OCI-LY7 (cell line): Measurements from ENCODE around the gene GMDS. TPM values are rescaled to one million over a fixed set of nuclear protein-coding genes. Genes with fewer than 3 reads are reported as not detected.

ENCODE experiments used
- BruUV-seq: library from RNA; stranded (reverse); fragments of 400-500 nt; replicated peaks from 2 replicates; lab custom pipeline; 2021; lab: Mats Ljungman, UMichigan
- CTCF ChIA-PET: fragments of 300-600 bp; sonication (Branson Sonifier 250); formaldehyde crosslinking; loops from one replicate; lab custom pipeline; 2022; ENCODE audit warnings: antibody characterized with exemption; ENCODE audit not compliant: unreplicated experiment; lab: Charles Lee
- POLR2A ChIA-PET: fragments of 300-600 bp; sonication (Branson Sonifier 250); formaldehyde crosslinking; loops from one replicate; lab custom pipeline; 2022; ENCODE audit warnings: antibody characterized with exemption; lab: Charles Lee
- DNase-seq: peaks from one replicate; pipeline ENCODE4 v3.0.0-alpha.2; 2015; ENCODE audit warnings: low spot score
- H2AFZ ChIP-seq: fragments of 200-600 bp; sonication (generic), shearing (Covaris generic); 2 replicates; pipeline ENCODE4 v1.6.1; 2014; ENCODE audit warnings: mild to moderate bottlenecking, antibody characterized with exemption, low read length, moderate library complexity
- H3K27ac ChIP-seq: fragments of 200-600 bp; sonication (generic); 2 replicates; pipeline ENCODE4 v1.5.1; 2014; ENCODE audit warnings: mixed run types, low read depth, mild to moderate bottlenecking, moderate library complexity, low read length, inconsistent platforms; ENCODE audit not compliant: poor library complexity, severe bottlenecking
- H3K36me3 ChIP-seq: fragments of 200-600 bp; sonication (generic); 2 replicates; pipeline ENCODE4 v1.6.1; 2014; ENCODE audit warnings: mild to moderate bottlenecking, antibody characterized with exemption, low read length, moderate library complexity, mixed read lengths; ENCODE audit not compliant: insufficient read depth
- H3K4me1 ChIP-seq: fragments of 200-600 bp; sonication (generic); 2 replicates; pipeline ENCODE4 v1.5.1; 2014; ENCODE audit warnings: mild to moderate bottlenecking, low read length; ENCODE audit not compliant: insufficient read depth, poor library complexity, severe bottlenecking
- H3K4me2 ChIP-seq: fragments of 200-600 bp; sonication (generic); 2 replicates; pipeline ENCODE4 v1.6.1; 2014; ENCODE audit warnings: mild to moderate bottlenecking, low read length
- H3K4me3 ChIP-seq: fragments of 200-600 bp; sonication (generic); 2 replicates; pipeline ENCODE4 v1.5.1; 2014; ENCODE audit warnings: mild to moderate bottlenecking, low read depth, low read length; ENCODE audit not compliant: poor library complexity, severe bottlenecking
- H3K79me2 ChIP-seq: fragments of 200-600 bp; sonication (generic); 2 replicates; pipeline ENCODE4 v1.6.1; 2016; ENCODE audit warnings: low read depth, mild to moderate bottlenecking, low read length, moderate library complexity, mixed read lengths; ENCODE audit not compliant: insufficient read depth
- H3K9me2 ChIP-seq: fragments of 200-600 bp; sonication (generic); 2 replicates; pipeline ENCODE4 v1.6.1; 2016; ENCODE audit warnings: mild to moderate bottlenecking, low read length, mixed read lengths; ENCODE audit not compliant: insufficient read depth
- H3K9me3 ChIP-seq: fragments of 200-600 bp; sonication (generic); 2 replicates; pipeline ENCODE4 v1.6.1; 2014; ENCODE audit warnings: mild to moderate bottlenecking, mixed run types, low read length, mixed read lengths
- H4K20me1 ChIP-seq: fragments of 200-600 bp; sonication (generic); 2 replicates; pipeline ENCODE4 v1.6.1; 2014; ENCODE audit warnings: mild to moderate bottlenecking, antibody characterized with exemption, low read length, moderate library complexity, mixed read lengths; ENCODE audit not compliant: insufficient read depth
- CTCF ChIP-seq: fragments of 200-600 bp; sonication (generic); conservative IDR thresholded peaks from 2 replicates; pipeline ENCODE4 v1.5.1; 2014; ENCODE audit warnings: mild to moderate bottlenecking, antibody characterized with exemption, low read length, moderate library complexity, mixed read lengths
- EZH2phosphoT487 ChIP-seq: fragments of 200-600 bp; sonication (generic); IDR thresholded peaks from 2 replicates; pipeline ENCODE4 v1.6.1; 2018; ENCODE audit warnings: low read depth, borderline replicate concordance, mild to moderate bottlenecking, mixed run types, antibody characterized with exemption, low read length, moderate library complexity, mixed read lengths
- intact Hi-C: fragments of 100-400 bp; cut with micrococcal nuclease; formaldehyde crosslinking; loops from one replicate; pipeline ENCODE4 v1.10.0; 2022; ENCODE audit not compliant: unreplicated experiment
- total RNA-seq, 2 experiments: library from RNA; depleted of rRNA in 1 of 2; stranded (reverse); fragments of >200 nt in 1 of 2; shearing (Covaris generic) in 1 of 2; gene quantifications; 2 replicates each; pipeline ENCODE4 v1.2.3, GENCODE V29; 2014 to 2022

The GMDS gene
- total RNA-seq, 2 experiments from 2014 or later: 9.9 to 26.8 TPM

- H3K9me3 ChIP-seq: no peaks in the 10 kb centered on the region
- H3K4me2 ChIP-seq: no peak overlapping the region
- no peak overlapping the region for H3K27ac ChIP-seq
- no peaks in the 10 kb centered on the region for H3K79me2 ChIP-seq
- no peak for DNase-seq
- intact Hi-C loops: no loop called here
- no TSS peak for BruUV-seq
- no peak overlapping the region for H3K4me3 ChIP-seq
- H3K4me1 ChIP-seq: no peaks in the 10 kb centered on the region
- no peaks in the 10 kb centered on the region for H4K20me1 ChIP-seq
- no peaks in the 10 kb centered on the region for H3K36me3 ChIP-seq
- H3K9me2 ChIP-seq: no peaks in the 10 kb centered on the region
- TF ChIP-seq CTCF (no peak), EZH2phosphoT487 (no peak)
- no peak overlapping the region for H2AFZ ChIP-seq
- ChIA-PET CTCF (no interaction called here), POLR2A (interaction anchor here (0.6 kb wide), 1 partner anchor 52 kb away, joined by 4 read pairs; no protein-coding TSS in a partner anchor)
These were observed 474.3 kb downstream of the GMDS start for GRCh38 chr6:1770968-1771723.

GRCh38 chr6:1770435-1770843 is 475.0 kb downstream of the GMDS start:
- POLR2A ChIA-PET: interaction anchor here (0.6 kb wide), 1 partner anchor 53 kb away, joined by 4 read pairs; no protein-coding TSS in a partner anchor
- no peak overlapping the region for H3K4me2 ChIP-seq
- H3K36me3 ChIP-seq: no peaks in the 10 kb centered on the region
- intact Hi-C loops: no loop called here
- H4K20me1 ChIP-seq: no peaks in the 10 kb centered on the region
- DNase-seq: no peak
- no TSS peak for BruUV-seq
- no peak overlapping the region for H2AFZ ChIP-seq
- no peaks in the 10 kb centered on the region for H3K9me3 ChIP-seq
- H3K4me1 ChIP-seq: no peaks in the 10 kb centered on the region
- no peak overlapping the region for H3K4me3 ChIP-seq
- no peaks in the 10 kb centered on the region for H3K9me2 ChIP-seq
- CTCF ChIA-PET: no interaction called here
- no peak for TF ChIP-seq EZH2phosphoT487
- H3K79me2 ChIP-seq: no peaks in the 10 kb centered on the region
- H3K27ac ChIP-seq: no peak overlapping the region

- POLR2A ChIA-PET: interaction anchor here (0.6 to 1.1 kb wide), 2 partner anchors 220 to 1028 kb away, joined by 4 to 5 read pairs; no protein-coding TSS in a partner anchor
- intact Hi-C loops: no loop called here
These were observed 477.7 kb downstream of the GMDS start for GRCh38 chr6:1767481-1768246.

More at GRCh38 chr6:1767481-1768246, 477.7 kb downstream of the GMDS start:
- TF ChIP-seq CTCF: no peak
- no peak for TF ChIP-seq EZH2phosphoT487
- Histone ChIP-seq H4K20me1 (no peaks in the 10 kb centered on the region), H3K9me2 (no peaks in the 10 kb centered on the region), H3K79me2 (no peaks in the 10 kb centered on the region), H3K27ac (no peak overlapping the region), H3K4me2 (no peak overlapping the region), H3K36me3 (no peaks in the 10 kb centered on the region), H2AFZ (no peak overlapping the region), H3K4me3 (no peak overlapping the region), H3K9me3 (no peaks in the 10 kb centered on the region), H3K4me1 (no peaks in the 10 kb centered on the region)
- no TSS peak for BruUV-seq
- DNase-seq: no peak
- CTCF ChIA-PET: no interaction called here
